Caco-2 (cell line): ENCODE data around the gene NDRG3. TPM values are rescaled to one million over a fixed set of nuclear protein-coding genes. Genes with fewer than 3 reads are reported as not detected.
A peak's percentile ranks its signal among the peaks of the same experiment; 100 is the strongest.

Source experiments
- BruUV-seq: library from RNA; stranded (reverse); fragments of 400-500 nt; replicated peaks from 2 replicates; lab custom pipeline; 2021; lab: Mats Ljungman, UMichigan
- CTCF ChIA-PET: fragments of 300-600 bp; sonication (Branson Sonifier 250); formaldehyde crosslinking; loops from one replicate; lab custom pipeline; 2022; ENCODE audit warnings: antibody characterized with exemption; lab: Charles Lee
- POLR2A ChIA-PET: fragments of 300-600 bp; sonication (Branson Sonifier 250); formaldehyde crosslinking; loops from one replicate; lab custom pipeline; 2022; ENCODE audit warnings: antibody characterized with exemption; lab: Charles Lee
- DNase-seq, 2 experiments: peaks; one replicate each; pipeline versions ENCODE4 v3.0.0 to v3.0.0-alpha.2; 2020 to 2022
- H3K27me3 ChIP-seq: replicated peaks from 2 replicates; pipeline ENCODE4 v1.6.0; 2011; ENCODE audit warnings: low read length; ENCODE audit not compliant: control insufficient read depth, insufficient read depth
- H3K36me3 ChIP-seq: 2 replicates; pipeline ENCODE4 v1.5.1; 2011; ENCODE audit warnings: low read length; ENCODE audit not compliant: control insufficient read depth, insufficient read depth
- H3K4me1 ChIP-seq: fragments of 250-450 bp; sonication (Bioruptor Pico); 2 replicates; pipeline ENCODE4 v1.5.1; 2020; ENCODE audit warnings: mild to moderate bottlenecking
- H3K4me3 ChIP-seq: 2 replicates; pipeline ENCODE4 v1.5.1; 2011; ENCODE audit warnings: low read depth, mild to moderate bottlenecking, control low read depth, low read length
- H3K9me3 ChIP-seq: fragments of 250-450 bp; sonication (Bioruptor Pico); 2 replicates; pipeline ENCODE4 v1.5.1; 2020; ENCODE audit warnings: mild to moderate bottlenecking, moderate library complexity
- H3K27ac Mint-ChIP-seq: one replicate; pipeline ENCODE4 v1.8.0; 2022; ENCODE audit warnings: mixed read lengths; ENCODE audit not compliant: unreplicated experiment
- H3K27me3 Mint-ChIP-seq: one replicate; pipeline ENCODE4 v1.8.0; 2022; ENCODE audit warnings: mixed read lengths; ENCODE audit not compliant: insufficient read depth, unreplicated experiment
- H3K36me3 Mint-ChIP-seq: one replicate; pipeline ENCODE4 v1.8.0; 2022; ENCODE audit warnings: mild to moderate bottlenecking, mixed read lengths; ENCODE audit not compliant: insufficient read depth, unreplicated experiment
- H3K4me1 Mint-ChIP-seq: one replicate; pipeline ENCODE4 v1.8.0; 2022; ENCODE audit warnings: low read depth, mixed read lengths; ENCODE audit not compliant: unreplicated experiment
- H3K4me3 Mint-ChIP-seq: one replicate; pipeline ENCODE4 v1.8.0; 2022; ENCODE audit warnings: mild to moderate bottlenecking, moderate library complexity, mixed read lengths; ENCODE audit not compliant: unreplicated experiment
- H3K9me3 Mint-ChIP-seq: one replicate; pipeline ENCODE4 v1.8.0; 2022; ENCODE audit warnings: mixed read lengths; ENCODE audit not compliant: unreplicated experiment
- CTCF ChIP-seq, 2 experiments: fragments of 200-600 bp in 1 of 2; IDR thresholded peaks; 1 replicate in 1 of 2; 2 replicates in 1 of 2; pipeline versions ENCODE4 v1.5.1 to v1.8.0; 2011 to 2022; ENCODE audit warnings: antibody characterized with exemption in 1 of 2, control low read depth in 1 of 2, inconsistent platforms in 1 of 2, low read depth in 1 of 2, low read length in 1 of 2, mild to moderate bottlenecking in 1 of 2, moderate library complexity in 1 of 2; ENCODE audit not compliant: insufficient read depth in 1 of 2, severe bottlenecking in 1 of 2, unreplicated experiment in 1 of 2
- intact Hi-C: fragments of 100-400 bp; cut with micrococcal nuclease; formaldehyde crosslinking; loops from one replicate; pipeline ENCODE4 v1.10.0; 2022; ENCODE audit not compliant: unreplicated experiment
- total RNA-seq: library from RNA; stranded (reverse); gene quantifications from 2 replicates; pipeline ENCODE4 v1.2.3, GENCODE V29; 2022

Gene NDRG3
- total RNA-seq, 1 experiment from 2014 or later, result 41.5 TPM

GRCh38 chr20:36633285-36633772 lies 112.6 kb downstream of the NDRG3 start:
- Histone ChIP-seq H3K4me3 (no peak overlapping the region), H3K27me3 (no peaks in the 10 kb centered on the region), H3K36me3 (no peaks in the 10 kb centered on the region), H3K4me1 (no peaks in the 10 kb centered on the region), H3K9me3 (no peaks in the 10 kb centered on the region)
- intact Hi-C loops, result no loop called here
- DNase-seq, result no peak
- Mint-ChIP-seq H3K9me3 (no peaks in the 10 kb centered on the region), H3K36me3 (no peaks in the 10 kb centered on the region), H3K27me3 (no peaks in the 10 kb centered on the region), H3K4me1 (no peaks in the 10 kb centered on the region), H3K4me3 (no peak overlapping the region), H3K27ac (no peak overlapping the region)
- no TSS peak for BruUV-seq
- no peak for TF ChIP-seq CTCF (IDR thresholded peaks at IDR 0.05; ENCODE audit: insufficient read depth in 1 of 2, low read depth in 1 of 2, low read length in 1 of 2, severe bottlenecking in 1 of 2, unreplicated experiment in 1 of 2)
- ChIA-PET CTCF (no interaction called here), POLR2A (no interaction called here)

- POLR2A ChIA-PET, result no interaction called here
- no TSS peak for BruUV-seq
- no peak overlapping the region for H3K27ac Mint-ChIP-seq
Measured at GRCh38 chr20:36632487-36633284, 113.2 kb downstream of the NDRG3 start.

GRCh38 chr20:36632147-36632486 lies 113.8 kb downstream of the NDRG3 start:
- TF ChIP-seq CTCF (IDR thresholded peaks at IDR 0.05; ENCODE audit: insufficient read depth in 1 of 2, low read depth in 1 of 2, low read length in 1 of 2, severe bottlenecking in 1 of 2, unreplicated experiment in 1 of 2), result no peak
- intact Hi-C loops, result no loop called here
- Mint-ChIP-seq H3K27ac (no peak overlapping the region), H3K9me3 (no peaks in the 10 kb centered on the region), H3K27me3 (no peaks in the 10 kb centered on the region), H3K4me3 (no peak overlapping the region), H3K4me1 (no peaks in the 10 kb centered on the region), H3K36me3 (no peaks in the 10 kb centered on the region)
- POLR2A ChIA-PET, result no interaction called here
- no TSS peak for BruUV-seq
- Histone ChIP-seq H3K36me3 (no peaks in the 10 kb centered on the region), H3K4me1 (no peaks in the 10 kb centered on the region), H3K9me3 (no peaks in the 10 kb centered on the region), H3K27me3 (no peaks in the 10 kb centered on the region), H3K4me3 (no peak overlapping the region)
- CTCF ChIA-PET, result no interaction called here
- no peak for DNase-seq

More at GRCh38 chr20:36632487-36633284, 113.2 kb downstream of the NDRG3 start:
- no peaks in the 10 kb centered on the region for H3K4me1 ChIP-seq
- peak; percentile 10 to 69 for TF ChIP-seq CTCF (IDR thresholded peaks at IDR 0.05; ENCODE audit: insufficient read depth in 1 of 2, low read depth in 1 of 2, low read length in 1 of 2, severe bottlenecking in 1 of 2, unreplicated experiment in 1 of 2)
- H3K27me3 ChIP-seq, result no peaks in the 10 kb centered on the region
- Mint-ChIP-seq H3K9me3 (no peaks in the 10 kb centered on the region), H3K36me3 (no peaks in the 10 kb centered on the region), H3K4me1 (no peaks in the 10 kb centered on the region), H3K4me3 (no peak overlapping the region), H3K27me3 (no peaks in the 10 kb centered on the region)
- DNase-seq, result peak; percentile 64
- CTCF ChIA-PET, result no interaction called here
- H3K4me3 ChIP-seq, result no peak overlapping the region
- intact Hi-C loops, result no loop called here
- H3K9me3 ChIP-seq, result no peaks in the 10 kb centered on the region
- H3K36me3 ChIP-seq, result no peaks in the 10 kb centered on the region
